ENCODE data around the gene ATP11A.
"Not testable (repeated sequence)": the region's sequence is repeated elsewhere in the genome, so short reads cannot be mapped to it uniquely, and the experiment has no call there.

Gene ATP11A

DNA sequence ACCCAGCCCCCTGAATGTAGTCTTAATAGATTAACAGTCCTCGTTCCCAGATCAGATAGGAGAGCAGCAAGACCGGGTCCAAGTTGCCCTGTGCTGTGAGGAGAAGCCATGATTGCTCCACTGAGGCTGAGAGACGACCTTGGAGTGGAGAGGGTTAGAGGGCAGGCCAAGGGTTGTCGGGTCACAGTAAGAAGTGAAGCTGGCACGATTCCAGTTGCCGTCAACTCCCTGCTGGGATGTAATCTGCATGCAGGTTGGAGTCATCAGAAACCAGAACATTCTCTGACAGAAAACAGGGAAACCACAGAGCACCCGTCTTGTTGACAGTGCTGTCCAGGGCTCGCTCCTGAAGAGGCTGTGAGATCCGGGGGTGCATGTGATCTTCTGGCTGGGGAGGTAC is 19.0 kb upstream of the ATP11A start:
- no peak for DNase-seq (ENCODE audit: low read depth, low spot score)

DNA sequence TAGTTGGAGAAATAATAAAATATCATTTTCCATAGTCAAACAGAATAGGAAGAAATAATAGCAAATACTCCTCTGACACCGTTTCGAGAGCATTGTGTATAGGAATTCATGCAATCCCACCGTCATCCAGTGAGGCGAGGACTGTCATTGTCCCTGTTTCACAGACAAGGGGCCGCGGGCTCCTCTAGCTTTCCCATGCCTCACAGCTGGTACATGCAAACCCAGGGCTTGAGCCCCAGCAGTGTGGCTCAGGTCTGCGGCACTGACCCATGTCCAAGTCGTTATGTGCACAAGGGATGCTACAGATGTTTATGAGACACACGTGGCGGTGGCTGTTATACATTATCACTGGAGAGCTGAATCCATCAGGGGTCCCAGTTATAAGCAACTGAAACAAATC is 18.5 kb upstream of the ATP11A start:
- DNase-seq (ENCODE audit: low read depth, low spot score) = no peak

DNA sequence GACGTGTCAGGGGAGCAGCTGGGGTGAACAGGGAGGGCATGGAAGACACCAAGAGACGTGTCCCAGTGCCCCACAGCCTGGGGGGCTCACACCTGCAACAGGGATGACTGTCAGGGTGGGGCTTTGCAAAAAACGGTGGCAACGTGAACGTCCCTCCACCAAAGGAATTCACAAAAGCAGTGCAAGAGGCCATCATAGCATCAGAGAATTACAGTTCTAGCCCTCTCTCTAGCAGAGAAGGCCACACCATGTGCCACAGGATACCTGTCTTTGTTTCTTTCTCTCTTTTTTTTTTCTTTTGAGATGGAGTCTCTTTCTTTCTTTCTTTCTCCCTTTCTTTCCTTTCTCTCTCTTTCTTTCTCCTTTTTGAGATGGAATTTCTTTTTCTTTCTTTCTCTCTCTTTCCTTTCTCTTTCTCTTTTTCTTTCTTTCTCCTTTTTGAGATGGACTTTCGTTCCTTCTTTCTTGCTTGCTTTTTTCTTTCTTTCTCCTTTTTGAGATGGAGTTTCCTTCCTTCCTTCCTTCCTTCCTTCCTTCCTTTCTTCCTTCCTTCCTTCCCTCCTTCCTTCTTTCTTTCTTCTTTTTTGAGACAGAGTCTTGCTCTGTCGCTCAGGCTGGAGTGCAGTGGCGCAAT is 17.1 kb upstream of the ATP11A start:
- no peak for DNase-seq (ENCODE audit: low read depth, low spot score)

DNA sequence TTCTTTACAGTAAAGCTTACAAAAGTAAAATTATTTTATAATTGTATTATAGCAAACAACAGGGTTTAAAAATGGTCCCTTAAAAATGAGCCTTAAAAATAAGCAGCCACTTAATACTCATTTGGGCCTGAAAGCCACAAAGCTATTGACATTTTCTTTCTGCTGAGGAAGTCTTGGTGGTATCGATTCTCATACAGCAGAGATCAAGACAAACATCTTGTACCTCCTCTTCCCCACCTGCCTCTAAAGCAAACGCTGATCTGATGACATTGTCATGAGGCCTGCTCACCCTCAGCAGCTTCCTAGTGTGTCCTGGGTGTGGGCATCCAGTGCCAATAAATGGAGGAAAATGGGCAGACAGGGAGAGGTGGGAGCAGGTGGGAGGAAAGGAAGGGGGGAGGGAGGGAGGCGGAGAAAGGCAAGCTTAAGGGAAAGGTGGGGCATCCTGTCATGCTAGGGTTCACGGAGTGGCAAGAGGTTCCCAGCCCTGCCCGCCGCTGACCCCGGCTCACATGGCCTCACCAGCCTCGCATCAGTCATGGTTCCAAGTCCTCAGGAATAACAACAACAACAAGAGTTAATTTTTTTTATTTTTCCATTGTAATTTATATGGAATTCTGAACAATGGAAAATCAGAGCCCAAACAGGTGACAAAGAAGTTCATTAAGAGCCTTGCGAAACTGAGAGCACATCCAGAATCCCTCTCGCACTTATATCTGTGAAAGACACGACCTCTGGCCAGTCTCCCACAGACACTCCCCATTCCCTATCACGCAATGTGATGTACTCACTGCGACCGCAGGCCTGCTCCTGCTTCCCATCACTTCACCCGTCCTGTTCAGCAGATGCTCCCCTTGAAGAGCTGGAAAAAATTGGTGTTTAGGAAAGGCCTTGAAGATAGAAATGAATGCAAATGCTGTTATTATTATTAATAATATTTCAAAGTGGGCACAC is 15.1 kb upstream of the ATP11A start:
- DNase-seq (ENCODE audit: low read depth, low spot score) = no peak

DNA sequence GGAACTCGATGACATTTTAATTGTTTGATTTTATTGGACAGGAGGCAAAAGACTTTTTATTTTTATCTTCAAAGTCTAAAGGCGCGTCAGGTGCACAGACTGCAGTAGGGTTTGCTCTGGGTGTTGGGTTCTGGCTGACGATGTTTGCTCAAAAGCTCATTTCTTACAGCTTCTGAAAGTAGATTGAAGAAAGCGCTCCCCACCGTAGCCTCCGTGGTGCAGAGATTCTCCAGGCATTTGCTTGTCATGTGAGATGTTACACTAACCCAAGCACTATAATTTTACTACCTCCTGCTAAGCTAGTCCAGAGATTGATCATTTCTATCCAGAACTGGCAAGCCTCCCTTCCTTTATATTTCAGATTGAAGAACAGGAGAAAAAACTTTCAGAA is 14.5 kb upstream of the ATP11A start:
- no peak for DNase-seq (ENCODE audit: low read depth, low spot score)

DNA sequence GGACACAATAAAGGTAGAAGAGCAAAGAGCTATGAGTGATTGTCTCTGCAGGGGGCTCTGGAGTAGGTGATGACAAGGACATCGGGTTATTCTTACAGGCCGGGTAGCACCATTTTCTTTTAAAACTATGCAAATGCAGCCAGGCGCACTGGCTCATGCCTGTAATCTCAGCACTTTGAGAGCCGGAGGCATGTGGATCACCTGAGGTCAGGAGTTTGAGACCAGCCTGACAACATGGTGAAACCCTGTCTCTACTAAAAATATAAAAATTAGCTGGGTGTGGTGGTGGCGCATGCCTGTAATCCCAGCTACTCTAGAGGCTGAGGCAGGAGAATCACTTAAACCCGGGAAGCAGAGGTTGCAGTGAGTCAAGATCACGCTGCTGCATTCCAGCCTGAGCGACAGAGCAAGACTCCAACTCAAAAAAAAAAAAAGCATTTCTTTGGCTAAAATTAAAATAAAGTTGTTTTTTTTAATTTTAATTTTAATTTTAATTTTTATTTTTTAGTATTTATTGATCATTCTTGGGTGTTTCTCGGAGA is 12.3 kb upstream of the ATP11A start:
- DNase-seq (ENCODE audit: low read depth, low spot score) = not testable (repeated sequence)

DNA sequence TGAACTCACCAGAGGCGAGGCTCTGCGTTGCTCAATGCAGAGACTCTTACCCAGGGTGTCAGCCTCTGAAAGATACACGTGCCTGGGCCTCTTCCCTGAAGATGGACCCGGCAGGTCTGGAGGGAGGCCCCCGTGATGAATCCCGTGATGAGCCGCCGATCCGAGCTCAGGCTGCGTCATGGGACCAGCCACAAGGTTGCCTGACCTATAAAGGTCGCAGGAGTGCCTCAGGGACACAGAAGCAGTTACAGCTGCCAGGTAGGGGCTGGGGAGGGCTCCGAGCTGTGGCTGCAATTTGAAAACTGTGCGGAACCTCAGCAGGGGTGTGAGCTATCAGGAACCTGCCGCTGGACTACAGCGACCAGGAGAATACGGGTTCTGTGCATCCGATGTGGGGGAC is 10.5 kb upstream of the ATP11A start:
- DNase-seq (ENCODE audit: low read depth, low spot score) = no peak

DNA sequence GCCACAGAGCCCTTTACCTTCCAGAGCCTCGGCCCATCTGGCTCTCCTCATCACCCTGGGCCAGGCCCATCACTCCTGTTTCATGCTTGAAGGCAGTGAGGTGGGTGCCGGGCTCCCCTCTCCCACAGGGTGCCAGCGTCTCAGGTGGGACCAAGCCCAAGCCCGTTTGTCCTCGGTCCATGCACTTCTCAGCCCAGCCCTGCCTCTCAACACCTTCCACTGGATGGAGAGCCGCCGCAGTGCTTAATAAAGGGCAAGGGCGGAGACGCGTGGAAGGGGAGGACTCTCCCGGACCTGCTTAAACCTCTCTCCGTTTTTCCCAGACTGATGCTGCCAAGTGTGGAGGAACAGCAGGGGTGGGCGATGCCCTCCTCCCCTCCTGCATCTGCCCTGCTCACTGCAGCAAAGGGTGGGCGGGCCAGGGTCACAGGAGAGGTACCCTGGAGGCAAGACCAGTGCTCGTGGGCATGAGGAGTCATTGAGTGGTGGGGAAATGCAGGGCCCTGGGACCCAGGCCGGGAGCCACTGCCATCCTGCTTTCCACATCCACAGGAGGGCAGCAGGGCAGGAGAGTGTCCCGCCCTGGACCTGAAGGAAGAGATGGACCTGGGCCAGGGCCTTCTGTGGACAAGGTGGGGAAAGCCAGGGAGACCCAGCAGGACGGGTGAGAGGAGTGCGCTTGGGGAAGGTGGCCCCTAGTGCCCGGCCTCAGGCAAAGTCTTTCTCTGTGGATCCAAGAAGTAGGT is 9.7 kb upstream of the ATP11A start:
- DNase-seq (ENCODE audit: low read depth, low spot score) = no peak

DNA sequence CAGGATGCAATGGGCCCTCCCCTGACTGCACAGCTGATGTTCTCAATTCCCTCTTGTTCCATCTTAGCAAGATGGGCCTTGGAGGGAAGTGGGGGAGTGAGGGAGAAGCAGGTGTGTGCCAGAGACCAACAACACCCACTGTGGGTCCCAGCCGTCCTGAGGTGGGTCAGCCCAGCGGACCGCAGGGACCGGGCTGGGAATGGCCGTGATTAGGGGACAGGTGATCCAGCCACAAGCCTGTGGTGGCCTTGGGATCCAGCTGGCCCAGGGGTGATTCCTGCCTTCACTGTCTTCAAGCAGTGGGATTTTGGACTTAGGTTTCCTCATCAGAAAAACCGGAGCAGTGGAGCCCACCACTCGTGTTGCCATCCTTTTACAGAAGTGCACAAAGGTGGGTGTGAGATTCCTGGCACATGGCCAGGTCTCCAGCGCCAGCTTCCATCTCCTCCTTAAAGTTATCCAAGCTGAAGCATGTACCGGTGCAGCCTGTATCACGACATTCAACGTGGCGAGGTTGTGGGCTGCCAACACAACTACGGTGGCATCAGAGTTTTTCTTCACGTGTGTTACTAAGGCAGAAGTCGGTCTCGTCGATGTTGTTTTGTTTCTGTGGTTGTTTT is 9.0 kb upstream of the ATP11A start:
- no peak for DNase-seq (ENCODE audit: low read depth, low spot score)

DNA sequence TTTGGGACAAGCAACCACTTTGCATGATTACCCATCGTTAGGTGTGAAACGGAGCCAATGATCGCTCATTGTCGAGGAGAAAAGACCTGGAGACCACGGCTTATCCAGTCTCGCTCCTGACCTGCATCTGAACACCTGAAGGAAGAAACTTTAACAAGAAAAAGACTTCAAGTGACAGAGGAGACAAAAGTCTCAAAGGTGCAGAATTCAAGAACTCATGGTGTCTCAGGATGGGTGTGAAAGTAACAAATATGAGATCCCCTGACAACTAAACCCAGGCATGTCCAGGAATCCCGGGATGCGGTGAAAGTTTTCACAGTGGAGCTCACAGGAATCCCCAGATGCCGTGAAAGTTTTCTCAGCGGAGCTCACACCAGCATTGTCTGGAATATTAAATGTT is 6.3 kb upstream of the ATP11A start:
- DNase-seq (ENCODE audit: low read depth, low spot score) = no peak

DNA sequence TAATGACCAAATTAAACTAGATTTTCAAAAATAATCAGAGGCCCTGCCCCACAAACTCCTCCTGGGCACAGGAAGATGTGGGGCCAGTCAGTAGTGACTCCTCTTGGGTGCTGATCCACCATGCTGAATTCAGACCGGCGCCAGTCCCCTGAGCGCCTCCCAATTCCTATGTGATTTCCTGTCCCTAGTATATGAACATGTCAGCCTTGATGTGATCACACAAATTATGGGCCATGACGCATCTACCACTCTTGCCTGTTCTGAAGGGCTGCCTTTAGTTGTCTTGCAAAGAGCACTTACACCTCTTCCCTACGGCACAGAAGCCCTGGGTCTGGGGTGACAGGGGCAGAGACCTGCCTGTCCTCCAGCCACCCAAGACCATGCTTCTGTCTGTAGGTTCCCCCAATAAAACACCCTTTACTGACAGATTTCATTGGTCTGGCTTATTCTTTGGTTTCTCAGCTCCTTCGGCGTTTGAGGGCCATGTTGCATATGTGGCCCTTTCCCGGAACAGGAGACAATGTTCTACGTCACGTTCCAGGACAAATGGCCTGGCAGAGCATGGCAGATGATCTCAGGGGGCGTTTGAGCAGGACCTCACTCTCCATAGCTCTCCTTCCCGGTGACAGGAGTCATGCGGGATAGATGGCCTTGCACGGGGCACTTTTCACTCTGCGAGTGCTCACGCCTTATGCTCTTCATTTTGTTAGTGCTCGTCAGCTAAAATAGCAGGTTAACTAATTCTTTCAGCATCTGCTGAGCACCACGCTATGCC is 5.6 kb upstream of the ATP11A start:
- DNase-seq (ENCODE audit: low read depth, low spot score) = no peak

DNA sequence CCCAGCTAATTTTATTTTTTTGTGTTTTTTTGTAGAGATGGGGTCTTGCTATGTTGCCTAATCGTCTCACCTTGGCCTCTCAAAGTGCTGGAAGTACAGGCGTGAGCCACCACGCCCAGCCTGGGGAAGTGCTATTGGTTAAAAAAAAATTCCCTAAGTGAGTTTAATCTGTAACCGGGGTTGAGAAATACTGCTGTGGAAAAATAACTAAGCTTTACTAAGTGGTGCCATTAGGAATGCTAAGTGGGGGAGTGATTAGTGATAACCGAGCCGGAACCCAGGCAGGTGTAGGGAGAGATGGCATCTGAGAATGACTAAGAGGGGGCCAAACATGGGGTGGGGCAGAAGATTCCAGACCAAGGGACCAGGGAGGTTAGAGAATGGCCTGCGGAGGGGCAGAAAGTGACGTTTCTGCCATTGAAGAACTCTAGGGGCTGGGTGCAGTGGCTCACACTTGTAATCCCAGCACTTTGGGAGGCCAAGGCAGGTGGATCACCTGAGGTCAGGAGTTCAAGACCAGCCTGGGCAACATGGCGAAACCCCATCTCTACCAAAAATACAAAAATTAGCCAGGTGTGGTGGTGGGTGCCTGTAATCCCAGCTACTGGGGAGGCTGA is 4.5 kb upstream of the ATP11A start:
- not testable (repeated sequence) for DNase-seq (ENCODE audit: low read depth, low spot score)

DNA sequence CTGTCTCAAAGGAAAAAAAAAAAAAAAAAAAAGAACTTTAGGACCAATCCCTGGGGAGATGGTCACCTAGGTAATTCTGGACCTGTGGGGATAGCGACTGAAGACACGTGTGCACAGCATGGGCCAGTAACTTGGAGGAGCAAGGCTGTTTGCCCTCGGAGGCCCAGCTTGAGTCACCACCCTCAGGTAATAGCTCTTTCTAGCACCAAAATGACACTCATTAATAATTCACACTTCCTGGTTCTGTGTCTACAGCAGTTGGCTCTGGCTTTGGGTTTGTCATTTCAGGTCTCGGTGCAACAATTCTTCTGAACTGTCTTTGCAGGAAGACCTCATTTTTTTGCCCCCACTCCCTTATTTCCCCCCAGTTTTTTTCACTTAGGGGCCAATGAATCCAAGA is 3.9 kb upstream of the ATP11A start:
- DNase-seq (ENCODE audit: low read depth, low spot score) = no peak

DNA sequence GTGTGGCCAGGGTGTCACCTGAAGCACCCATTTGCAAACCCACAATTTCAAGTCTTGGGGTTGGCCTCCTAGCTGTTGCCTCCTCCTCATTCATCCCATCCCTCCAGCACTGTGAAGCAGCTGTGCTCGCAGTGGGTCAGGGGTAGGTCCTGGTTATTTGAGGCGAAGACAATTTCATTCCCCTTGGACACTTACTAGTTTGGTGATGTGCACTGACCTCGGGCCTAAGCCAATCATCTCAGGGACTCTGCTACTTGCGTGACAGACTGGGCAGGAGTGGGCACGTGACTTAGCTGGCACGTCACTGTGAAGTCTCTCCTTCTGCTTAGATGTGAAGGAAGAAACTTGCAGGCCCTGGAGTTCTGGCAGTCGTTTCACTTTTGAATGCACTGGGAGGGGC is 3.5 kb upstream of the ATP11A start:
- DNase-seq (ENCODE audit: low read depth, low spot score) = no peak

DNA sequence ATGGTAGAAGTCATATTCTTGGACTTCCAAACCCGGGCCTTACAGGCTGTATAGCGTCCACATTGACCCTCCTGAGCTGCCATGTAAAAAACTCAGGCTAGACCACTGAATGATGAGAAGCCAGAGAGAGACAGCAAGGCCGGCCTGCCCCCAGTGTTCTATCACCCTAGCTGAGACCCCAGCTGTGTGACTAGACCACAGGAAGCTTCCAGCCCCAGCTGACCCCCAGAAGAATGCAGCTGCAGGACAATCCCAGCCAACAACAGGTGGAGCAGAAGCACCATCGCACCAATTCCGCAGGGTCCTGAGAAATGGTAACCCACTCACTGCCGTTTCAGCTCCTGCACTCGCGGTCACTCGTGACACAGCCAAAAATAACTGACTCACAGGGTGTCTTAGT is 2.9 kb upstream of the ATP11A start:
- DNase-seq (ENCODE audit: low read depth, low spot score) = no peak

DNA sequence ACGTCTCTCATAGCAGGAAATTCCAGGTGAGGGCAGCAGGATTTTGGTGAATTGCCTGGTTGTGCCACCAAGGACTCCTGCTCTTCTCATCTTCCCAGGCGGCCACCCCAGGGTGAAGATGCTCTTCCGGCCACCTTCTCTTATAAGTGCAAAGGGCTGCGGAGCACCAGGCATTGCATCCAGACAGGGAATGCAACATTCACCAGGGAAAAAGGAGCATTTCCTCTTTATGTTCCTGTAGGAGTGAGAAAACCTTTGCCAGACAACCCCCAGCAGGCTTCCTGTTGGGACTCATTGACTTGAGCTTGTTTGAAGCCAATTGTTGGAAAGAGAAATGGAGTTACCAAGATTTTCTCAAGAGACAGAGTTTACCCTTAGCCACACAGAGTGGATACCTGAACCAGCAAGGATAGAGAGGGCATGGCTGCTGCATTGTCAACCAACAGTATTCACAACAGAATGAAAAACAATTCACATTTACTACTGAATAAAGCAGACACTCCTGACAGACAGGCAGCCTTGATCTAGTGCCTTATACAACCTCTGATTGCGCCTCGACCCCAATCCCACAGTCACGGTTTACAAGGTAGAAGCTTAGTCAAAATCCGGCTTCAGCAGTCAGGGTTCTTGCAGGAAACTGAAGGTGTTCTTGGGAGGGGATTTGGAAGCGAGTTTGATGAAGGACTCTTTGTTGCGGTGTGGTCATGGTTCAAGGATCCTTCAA is 1.8 kb upstream of the ATP11A start:
- DNase-seq (ENCODE audit: low read depth, low spot score) = no peak

DNA sequence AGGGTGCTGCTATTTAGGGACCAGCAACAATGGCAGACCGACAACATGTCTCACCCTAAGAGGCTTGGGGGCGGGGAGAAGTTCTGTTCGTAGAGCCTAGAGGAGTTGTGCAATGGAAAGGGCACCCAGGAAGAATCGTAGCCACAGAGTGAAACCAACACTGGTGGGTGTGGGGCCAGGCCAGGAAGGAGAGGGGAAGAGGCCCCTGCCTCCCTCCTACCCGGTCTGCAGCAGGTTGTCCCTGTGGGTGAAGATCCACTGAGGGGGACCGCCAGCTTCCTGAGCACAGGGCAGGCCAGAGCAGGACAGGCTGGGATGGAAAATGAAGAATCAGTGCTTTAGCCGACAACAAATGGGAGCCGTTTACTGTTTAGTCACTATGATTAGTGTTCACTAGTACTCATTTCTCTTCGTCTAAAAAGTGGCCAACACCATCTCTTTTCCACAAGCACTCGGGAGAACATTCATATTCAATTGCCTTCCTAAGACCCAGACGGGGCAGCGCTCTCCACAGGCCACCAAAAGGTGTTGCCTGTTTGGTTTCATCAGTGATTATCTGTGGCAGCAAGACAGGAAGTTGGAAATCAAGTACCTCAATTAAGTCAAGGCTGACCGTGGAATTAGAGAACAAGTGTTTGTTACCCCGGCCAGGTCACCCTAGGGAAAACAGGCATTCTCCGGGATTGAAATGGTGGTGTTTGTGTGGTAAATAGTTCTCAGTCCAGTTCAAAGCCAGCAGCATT is 1.1 kb upstream of the ATP11A start:
- DNase-seq (ENCODE audit: low read depth, low spot score) = no peak

DNA sequence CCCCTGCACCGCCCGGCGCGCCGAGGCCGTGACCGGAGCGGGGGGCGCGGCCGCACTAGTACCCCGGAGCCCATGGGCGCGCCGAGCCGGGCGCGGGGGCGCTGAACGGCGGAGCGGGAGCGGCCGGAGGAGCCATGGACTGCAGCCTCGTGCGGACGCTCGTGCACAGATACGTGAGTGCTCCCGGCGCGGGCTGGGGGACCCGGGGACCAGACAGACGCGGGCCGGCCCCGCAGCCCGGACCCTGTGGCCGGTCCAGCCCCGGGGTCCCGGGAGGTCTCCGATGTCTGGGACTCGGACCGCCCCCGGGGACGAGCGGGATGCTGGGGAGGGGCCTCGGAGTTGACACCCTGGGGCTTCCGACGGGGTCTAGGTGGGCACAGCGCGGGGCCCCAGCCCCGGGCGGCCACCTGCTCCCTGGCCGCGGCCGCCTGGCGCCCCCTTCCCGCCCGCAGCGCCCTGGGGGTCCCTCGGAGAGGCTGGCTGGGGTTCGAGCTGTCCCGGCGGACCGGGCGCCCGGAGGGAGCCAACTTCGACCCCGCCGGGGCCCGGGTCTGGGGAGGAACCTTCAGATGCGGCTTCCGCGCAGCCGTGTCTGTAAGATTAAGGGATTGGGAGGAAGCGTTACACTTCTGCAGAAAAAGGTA is 568 bp downstream of the ATP11A start:
- DNase-seq (ENCODE audit: low read depth, low spot score) = peak; percentile 35

DNA sequence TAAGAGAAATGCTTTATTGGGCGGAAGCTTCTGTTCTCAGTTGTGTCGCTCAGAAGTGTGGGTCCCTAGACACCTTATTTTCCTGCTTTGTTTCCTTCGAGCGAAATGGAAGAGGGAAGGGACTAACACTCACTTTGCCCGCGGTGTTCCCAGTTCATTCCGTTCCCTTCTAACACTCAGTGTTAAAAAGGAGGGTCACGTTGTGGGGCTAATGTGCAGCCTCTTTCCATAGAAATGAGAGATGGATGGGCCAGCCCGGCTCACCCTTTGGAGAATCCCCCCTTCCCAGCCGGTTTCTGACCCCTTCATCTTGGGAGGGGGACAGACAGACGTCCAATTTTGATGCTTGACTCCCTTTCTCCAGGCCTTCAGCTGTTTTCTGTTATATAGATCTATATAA is 2.3 kb downstream of the ATP11A start:
- DNase-seq (ENCODE audit: low read depth, low spot score) = no peak

All from ELF-1 (cell line).